ENCODE results near the gene FNDC5.

DNA sequence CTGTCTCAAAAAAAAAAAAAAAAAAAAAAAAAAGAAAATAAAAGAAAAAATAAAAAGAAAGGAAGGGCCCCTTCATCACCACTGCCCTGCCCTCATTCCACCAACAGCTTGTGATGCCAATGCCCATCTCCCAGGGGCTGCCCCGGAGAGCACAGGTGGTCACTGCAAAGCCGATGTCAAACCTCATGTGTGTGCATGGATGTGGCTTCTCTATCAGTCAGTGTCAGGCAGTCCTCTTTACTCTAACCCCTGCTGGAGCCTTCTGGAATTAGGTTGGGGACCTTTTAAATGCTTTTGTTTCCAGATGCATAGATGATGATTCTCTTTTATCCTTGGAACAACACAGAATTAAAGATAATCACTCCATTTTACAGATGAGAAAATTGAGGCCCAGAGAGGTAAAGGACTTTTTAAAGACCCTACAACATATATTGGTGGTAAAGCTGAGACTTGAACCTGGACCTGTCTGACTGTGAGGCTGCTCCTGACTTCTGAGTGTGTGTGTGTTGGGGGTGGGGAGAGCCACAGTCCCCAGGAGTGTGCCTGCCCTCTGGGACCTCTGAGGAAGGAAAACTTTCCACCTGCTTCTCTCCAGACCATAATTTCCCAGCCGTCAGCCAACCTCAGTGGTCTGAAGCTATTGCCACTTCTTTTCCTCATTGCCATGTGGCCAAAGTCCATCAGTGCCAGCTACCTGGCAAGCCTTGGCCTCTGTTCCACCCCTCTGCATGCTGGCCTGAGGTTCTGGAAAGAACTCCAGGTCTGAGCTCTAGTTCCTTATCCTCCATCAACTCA lies 33.5 kb upstream of the FNDC5 start:
- no peak for TF ChIP-seq ISL1 (CRISPR knock-in tag; IDR thresholded peaks at IDR 0.05)
- TF ChIP-seq ZFP3 (CRISPR knock-in tag; IDR thresholded peaks at IDR 0.05) = no peak
- TF ChIP-seq ZFP30 (CRISPR knock-in tag; IDR thresholded peaks at IDR 0.05) = no peak
- TF ChIP-seq ZNF70 (CRISPR knock-in tag; IDR thresholded peaks at IDR 0.05) = no peak
- no peak for TF ChIP-seq RARB (CRISPR knock-in tag; IDR thresholded peaks at IDR 0.05)
- TF ChIP-seq, protein P1, sequence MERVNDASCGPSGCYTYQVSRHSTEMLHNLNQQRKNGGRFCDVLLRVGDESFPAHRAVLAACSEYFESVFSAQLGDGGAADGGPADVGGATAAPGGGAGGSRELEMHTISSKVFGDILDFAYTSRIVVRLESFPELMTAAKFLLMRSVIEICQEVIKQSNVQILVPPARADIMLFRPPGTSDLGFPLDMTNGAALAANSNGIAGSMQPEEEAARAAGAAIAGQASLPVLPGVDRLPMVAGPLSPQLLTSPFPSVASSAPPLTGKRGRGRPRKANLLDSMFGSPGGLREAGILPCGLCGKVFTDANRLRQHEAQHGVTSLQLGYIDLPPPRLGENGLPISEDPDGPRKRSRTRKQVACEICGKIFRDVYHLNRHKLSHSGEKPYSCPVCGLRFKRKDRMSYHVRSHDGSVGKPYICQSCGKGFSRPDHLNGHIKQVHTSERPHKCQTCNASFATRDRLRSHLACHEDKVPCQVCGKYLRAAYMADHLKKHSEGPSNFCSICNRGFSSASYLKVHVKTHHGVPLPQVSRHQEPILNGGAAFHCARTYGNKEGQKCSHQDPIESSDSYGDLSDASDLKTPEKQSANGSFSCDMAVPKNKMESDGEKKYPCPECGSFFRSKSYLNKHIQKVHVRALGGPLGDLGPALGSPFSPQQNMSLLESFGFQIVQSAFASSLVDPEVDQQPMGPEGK (CRISPR knock-in tag; IDR thresholded peaks at IDR 0.05; ENCODE audit: borderline replicate concordance) = no peak
- TF ChIP-seq, protein P2, sequence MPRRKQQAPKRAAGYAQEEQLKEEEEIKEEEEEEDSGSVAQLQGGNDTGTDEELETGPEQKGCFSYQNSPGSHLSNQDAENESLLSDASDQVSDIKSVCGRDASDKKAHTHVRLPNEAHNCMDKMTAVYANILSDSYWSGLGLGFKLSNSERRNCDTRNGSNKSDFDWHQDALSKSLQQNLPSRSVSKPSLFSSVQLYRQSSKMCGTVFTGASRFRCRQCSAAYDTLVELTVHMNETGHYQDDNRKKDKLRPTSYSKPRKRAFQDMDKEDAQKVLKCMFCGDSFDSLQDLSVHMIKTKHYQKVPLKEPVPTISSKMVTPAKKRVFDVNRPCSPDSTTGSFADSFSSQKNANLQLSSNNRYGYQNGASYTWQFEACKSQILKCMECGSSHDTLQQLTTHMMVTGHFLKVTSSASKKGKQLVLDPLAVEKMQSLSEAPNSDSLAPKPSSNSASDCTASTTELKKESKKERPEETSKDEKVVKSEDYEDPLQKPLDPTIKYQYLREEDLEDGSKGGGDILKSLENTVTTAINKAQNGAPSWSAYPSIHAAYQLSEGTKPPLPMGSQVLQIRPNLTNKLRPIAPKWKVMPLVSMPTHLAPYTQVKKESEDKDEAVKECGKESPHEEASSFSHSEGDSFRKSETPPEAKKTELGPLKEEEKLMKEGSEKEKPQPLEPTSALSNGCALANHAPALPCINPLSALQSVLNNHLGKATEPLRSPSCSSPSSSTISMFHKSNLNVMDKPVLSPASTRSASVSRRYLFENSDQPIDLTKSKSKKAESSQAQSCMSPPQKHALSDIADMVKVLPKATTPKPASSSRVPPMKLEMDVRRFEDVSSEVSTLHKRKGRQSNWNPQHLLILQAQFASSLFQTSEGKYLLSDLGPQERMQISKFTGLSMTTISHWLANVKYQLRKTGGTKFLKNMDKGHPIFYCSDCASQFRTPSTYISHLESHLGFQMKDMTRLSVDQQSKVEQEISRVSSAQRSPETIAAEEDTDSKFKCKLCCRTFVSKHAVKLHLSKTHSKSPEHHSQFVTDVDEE (CRISPR knock-in tag; IDR thresholded peaks at IDR 0.05) = no peak
- TF ChIP-seq GLIS3 (CRISPR knock-in tag; IDR thresholded peaks at IDR 0.05) = no peak
- TF ChIP-seq, protein P3, sequence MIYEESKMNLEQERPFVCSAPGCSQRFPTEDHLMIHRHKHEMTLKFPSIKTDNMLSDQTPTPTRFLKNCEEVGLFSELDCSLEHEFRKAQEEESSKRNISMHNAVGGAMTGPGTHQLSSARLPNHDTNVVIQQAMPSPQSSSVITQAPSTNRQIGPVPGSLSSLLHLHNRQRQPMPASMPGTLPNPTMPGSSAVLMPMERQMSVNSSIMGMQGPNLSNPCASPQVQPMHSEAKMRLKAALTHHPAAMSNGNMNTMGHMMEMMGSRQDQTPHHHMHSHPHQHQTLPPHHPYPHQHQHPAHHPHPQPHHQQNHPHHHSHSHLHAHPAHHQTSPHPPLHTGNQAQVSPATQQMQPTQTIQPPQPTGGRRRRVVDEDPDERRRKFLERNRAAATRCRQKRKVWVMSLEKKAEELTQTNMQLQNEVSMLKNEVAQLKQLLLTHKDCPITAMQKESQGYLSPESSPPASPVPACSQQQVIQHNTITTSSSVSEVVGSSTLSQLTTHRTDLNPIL (CRISPR knock-in tag; IDR thresholded peaks at IDR 0.05; ENCODE audit: low read depth) = no peak
- TF ChIP-seq ZNF8 (CRISPR knock-in tag; IDR thresholded peaks at IDR 0.05) = no peak
- TF ChIP-seq PPARA (CRISPR knock-in tag; IDR thresholded peaks at IDR 0.05; ENCODE audit: borderline replicate concordance) = no peak
- TF ChIP-seq BACH2 (CRISPR knock-in tag; IDR thresholded peaks at IDR 0.05; ENCODE audit: borderline replicate concordance) = no peak
- TF ChIP-seq, protein P4, sequence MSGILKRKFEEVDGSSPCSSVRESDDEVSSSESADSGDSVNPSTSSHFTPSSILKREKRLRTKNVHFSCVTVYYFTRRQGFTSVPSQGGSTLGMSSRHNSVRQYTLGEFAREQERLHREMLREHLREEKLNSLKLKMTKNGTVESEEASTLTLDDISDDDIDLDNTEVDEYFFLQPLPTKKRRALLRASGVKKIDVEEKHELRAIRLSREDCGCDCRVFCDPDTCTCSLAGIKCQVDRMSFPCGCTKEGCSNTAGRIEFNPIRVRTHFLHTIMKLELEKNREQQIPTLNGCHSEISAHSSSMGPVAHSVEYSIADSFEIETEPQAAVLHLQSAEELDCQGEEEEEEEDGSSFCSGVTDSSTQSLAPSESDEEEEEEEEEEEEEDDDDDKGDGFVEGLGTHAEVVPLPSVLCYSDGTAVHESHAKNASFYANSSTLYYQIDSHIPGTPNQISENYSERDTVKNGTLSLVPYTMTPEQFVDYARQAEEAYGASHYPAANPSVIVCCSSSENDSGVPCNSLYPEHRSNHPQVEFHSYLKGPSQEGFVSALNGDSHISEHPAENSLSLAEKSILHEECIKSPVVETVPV (CRISPR knock-in tag; IDR thresholded peaks at IDR 0.05) = no peak
